ENCODE measurements around the gene DAPL1. TPM values are rescaled to one million over a fixed set of nuclear protein-coding genes. Genes with fewer than 3 reads are reported as not detected.

Gene DAPL1
- total RNA-seq, 1 experiment from 2014 or later: not detected

DNA sequence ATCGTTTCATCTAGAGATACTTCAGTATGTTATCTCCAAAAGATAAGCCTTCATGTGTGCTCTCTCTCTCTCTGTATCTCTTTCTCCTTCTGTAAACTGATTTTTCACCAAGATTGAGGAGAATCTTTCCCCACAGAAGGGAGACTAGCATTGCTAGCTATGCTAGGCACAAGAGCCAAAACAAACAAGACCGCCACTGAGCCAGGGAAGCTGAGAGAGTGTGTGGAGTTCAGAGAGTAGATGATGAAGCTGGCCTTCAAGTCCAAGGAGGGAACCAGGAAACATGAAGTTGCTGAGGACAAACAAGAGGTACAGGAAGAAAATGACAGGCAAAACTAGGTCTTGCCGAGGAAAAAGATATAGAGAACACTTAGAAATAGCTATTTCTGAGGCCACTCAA lies 23.4 kb downstream of the DAPL1 start:
- Histone ChIP-seq H3K4me1 (ENCODE audit: control insufficient read depth, insufficient read depth, low read length) (no peaks in the 10 kb centered on the region), H3K27me3 (ENCODE audit: control insufficient read depth, insufficient read depth, low read length) (peaks cover 29% of the 10 kb centered on the region), H3K4me3 (ENCODE audit: low read depth in 2 of 2, low read length in 2 of 2) (no peak overlapping the region), H3K36me3 (ENCODE audit: control insufficient read depth, insufficient read depth, low read length) (no peaks in the 10 kb centered on the region), H3K27ac (ENCODE audit: low read length) (no peak overlapping the region), H3K9me3 (ENCODE audit: control insufficient read depth, insufficient read depth, low read depth, low read length) (no peaks in the 10 kb centered on the region)
- BruUV-seq (replicated peaks): no TSS peak
- DNase-seq (ENCODE audit: low read depth, low spot score) (no peak), ATAC-seq (no peak)
- ChIA-PET CTCF (no interaction called here), POLR2A (no interaction called here)
- intact Hi-C loops (cut with micrococcal nuclease; ENCODE audit: unreplicated experiment): no loop called here
- in situ Hi-C loops (cut with HindIII; ENCODE audit: low pct_unique_long_range_greater_than_20kb, low sequenced_read_pairs): no loop called here
- TF ChIP-seq, protein P1, sequence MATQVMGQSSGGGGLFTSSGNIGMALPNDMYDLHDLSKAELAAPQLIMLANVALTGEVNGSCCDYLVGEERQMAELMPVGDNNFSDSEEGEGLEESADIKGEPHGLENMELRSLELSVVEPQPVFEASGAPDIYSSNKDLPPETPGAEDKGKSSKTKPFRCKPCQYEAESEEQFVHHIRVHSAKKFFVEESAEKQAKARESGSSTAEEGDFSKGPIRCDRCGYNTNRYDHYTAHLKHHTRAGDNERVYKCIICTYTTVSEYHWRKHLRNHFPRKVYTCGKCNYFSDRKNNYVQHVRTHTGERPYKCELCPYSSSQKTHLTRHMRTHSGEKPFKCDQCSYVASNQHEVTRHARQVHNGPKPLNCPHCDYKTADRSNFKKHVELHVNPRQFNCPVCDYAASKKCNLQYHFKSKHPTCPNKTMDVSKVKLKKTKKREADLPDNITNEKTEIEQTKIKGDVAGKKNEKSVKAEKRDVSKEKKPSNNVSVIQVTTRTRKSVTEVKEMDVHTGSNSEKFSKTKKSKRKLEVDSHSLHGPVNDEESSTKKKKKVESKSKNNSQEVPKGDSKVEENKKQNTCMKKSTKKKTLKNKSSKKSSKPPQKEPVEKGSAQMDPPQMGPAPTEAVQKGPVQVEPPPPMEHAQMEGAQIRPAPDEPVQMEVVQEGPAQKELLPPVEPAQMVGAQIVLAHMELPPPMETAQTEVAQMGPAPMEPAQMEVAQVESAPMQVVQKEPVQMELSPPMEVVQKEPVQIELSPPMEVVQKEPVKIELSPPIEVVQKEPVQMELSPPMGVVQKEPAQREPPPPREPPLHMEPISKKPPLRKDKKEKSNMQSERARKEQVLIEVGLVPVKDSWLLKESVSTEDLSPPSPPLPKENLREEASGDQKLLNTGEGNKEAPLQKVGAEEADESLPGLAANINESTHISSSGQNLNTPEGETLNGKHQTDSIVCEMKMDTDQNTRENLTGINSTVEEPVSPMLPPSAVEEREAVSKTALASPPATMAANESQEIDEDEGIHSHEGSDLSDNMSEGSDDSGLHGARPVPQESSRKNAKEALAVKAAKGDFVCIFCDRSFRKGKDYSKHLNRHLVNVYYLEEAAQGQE (IDR thresholded peaks at IDR 0.05; ENCODE audit: insufficient read depth in 1 of 2, low read depth in 2 of 2, low read length in 1 of 2): no peak
- TF ChIP-seq, protein P2, sequence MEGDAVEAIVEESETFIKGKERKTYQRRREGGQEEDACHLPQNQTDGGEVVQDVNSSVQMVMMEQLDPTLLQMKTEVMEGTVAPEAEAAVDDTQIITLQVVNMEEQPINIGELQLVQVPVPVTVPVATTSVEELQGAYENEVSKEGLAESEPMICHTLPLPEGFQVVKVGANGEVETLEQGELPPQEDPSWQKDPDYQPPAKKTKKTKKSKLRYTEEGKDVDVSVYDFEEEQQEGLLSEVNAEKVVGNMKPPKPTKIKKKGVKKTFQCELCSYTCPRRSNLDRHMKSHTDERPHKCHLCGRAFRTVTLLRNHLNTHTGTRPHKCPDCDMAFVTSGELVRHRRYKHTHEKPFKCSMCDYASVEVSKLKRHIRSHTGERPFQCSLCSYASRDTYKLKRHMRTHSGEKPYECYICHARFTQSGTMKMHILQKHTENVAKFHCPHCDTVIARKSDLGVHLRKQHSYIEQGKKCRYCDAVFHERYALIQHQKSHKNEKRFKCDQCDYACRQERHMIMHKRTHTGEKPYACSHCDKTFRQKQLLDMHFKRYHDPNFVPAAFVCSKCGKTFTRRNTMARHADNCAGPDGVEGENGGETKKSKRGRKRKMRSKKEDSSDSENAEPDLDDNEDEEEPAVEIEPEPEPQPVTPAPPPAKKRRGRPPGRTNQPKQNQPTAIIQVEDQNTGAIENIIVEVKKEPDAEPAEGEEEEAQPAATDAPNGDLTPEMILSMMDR (IDR thresholded peaks at IDR 0.05): no peak
- TF ChIP-seq TCF7L2 (IDR thresholded peaks at IDR 0.05; ENCODE audit: low read depth, low read length) (no peak), SIN3A (IDR thresholded peaks at IDR 0.05; ENCODE audit: borderline replicate concordance, insufficient read depth, low read depth, low read length) (no peak), POLR2AphosphoS5 (IDR thresholded peaks at IDR 0.05; ENCODE audit: low read depth, low read length) (no peak)

DNA sequence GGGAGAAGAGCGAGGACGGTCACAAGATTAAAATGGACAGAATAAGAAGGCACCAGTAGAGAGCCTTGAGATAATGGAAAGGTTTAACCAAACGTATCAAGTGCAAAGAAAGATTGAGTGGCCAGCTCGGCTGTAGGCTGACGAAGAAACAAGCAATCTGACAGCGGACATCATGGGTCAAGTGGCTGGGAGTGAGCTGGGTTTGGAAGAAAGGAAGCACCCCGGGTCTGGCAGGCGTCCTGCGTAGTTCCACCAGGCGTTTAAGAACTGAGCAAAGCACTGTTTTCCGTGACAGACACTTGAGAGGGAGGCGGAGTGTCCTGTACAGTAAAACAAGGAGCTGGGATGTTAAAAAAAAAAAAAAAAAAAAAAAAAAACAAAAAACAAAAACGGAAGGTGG lies 27.1 kb downstream of the DAPL1 start:
- H3K4me1 ChIP-seq (ENCODE audit: control insufficient read depth, insufficient read depth, low read length): no peaks in the 10 kb centered on the region
- no peaks in the 10 kb centered on the region for H3K9me3 ChIP-seq (ENCODE audit: control insufficient read depth, insufficient read depth, low read depth, low read length)
- no peak for TF ChIP-seq POLR2AphosphoS5 (IDR thresholded peaks at IDR 0.05; ENCODE audit: low read depth, low read length)
- intact Hi-C loops (cut with micrococcal nuclease; ENCODE audit: unreplicated experiment) (no loop called here), in situ Hi-C loops (cut with HindIII; ENCODE audit: low pct_unique_long_range_greater_than_20kb, low sequenced_read_pairs) (no loop called here)
- H3K4me3 ChIP-seq (ENCODE audit: low read depth in 2 of 2, low read length in 2 of 2): no peak overlapping the region
- DNase-seq (ENCODE audit: low read depth, low spot score): no peak
- ChIA-PET POLR2A (interaction anchor here (0.8 kb wide), 1 partner anchor 16 kb away, joined by 6 read pairs; no protein-coding TSS in a partner anchor), CTCF (interaction anchor here (0.6 kb wide), 1 partner anchor 170 kb away, joined by 6 read pairs; no protein-coding TSS in a partner anchor)
- H3K27ac ChIP-seq (ENCODE audit: low read length): no peak overlapping the region
- no peaks in the 10 kb centered on the region for H3K36me3 ChIP-seq (ENCODE audit: control insufficient read depth, insufficient read depth, low read length)
- H3K27me3 ChIP-seq (ENCODE audit: control insufficient read depth, insufficient read depth, low read length): peaks cover 13% of the 10 kb centered on the region
- no TSS peak for BruUV-seq (replicated peaks)
- ATAC-seq: no peak

DNA sequence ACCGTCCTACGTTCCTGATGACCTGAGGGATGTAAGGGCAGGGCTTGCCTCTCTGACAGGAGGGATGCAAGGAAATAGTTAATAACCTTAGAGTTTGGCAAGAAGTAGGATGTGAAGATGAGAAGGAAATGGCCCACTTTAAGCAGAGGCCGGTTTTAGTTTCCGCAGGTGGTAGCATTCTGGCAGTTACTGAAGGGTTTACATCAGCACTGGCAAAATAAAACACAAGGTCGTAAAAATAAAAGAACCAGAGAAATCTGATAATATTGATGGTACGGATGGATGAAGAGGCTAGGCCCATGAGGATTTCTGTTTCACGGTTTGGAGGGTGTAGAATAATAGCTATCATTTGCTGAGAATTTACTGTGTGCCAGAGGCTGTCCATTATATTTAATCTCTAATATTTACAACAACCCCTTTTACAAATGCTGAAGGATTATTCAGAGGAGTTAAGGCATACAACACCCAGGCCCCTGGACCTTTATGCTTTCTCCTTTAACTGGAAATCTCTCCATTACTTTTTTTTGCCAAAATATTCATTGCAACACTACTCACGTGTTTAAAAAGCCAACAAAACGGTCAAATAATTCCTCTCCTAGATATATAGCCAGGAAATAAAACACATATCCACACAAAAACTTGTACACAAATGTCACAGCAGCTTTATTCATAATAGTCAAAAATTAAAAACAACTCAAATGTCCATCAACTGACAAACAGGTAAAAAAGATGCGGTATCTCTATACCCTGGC lies 28.5 kb downstream of the DAPL1 start:
- Histone ChIP-seq H3K36me3 (ENCODE audit: control insufficient read depth, insufficient read depth, low read length) (no peaks in the 10 kb centered on the region), H3K27ac (ENCODE audit: low read length) (no peak overlapping the region), H3K9me3 (ENCODE audit: control insufficient read depth, insufficient read depth, low read depth, low read length) (no peaks in the 10 kb centered on the region), H3K27me3 (ENCODE audit: control insufficient read depth, insufficient read depth, low read length) (peaks cover 11% of the 10 kb centered on the region), H3K4me3 (ENCODE audit: low read depth in 2 of 2, low read length in 2 of 2) (no peak overlapping the region), H3K4me1 (ENCODE audit: control insufficient read depth, insufficient read depth, low read length) (no peaks in the 10 kb centered on the region)
- intact Hi-C loops (cut with micrococcal nuclease; ENCODE audit: unreplicated experiment) (no loop called here), in situ Hi-C loops (cut with HindIII; ENCODE audit: low pct_unique_long_range_greater_than_20kb, low sequenced_read_pairs) (no loop called here)
- ATAC-seq: no peak
- no TSS peak for BruUV-seq (replicated peaks)
- DNase-seq (ENCODE audit: low read depth, low spot score): no peak
- TF ChIP-seq TCF7L2 (IDR thresholded peaks at IDR 0.05; ENCODE audit: low read depth, low read length) (no peak), SIN3A (IDR thresholded peaks at IDR 0.05; ENCODE audit: borderline replicate concordance, insufficient read depth, low read depth, low read length) (no peak)
- TF ChIP-seq, protein P1 (IDR thresholded peaks at IDR 0.05; ENCODE audit: insufficient read depth in 1 of 2, low read depth in 2 of 2, low read length in 1 of 2): no peak
- ChIA-PET POLR2A (no interaction called here), CTCF (interaction anchor here (0.7 kb wide), 1 partner anchor 69 kb away, joined by 14 read pairs; no protein-coding TSS in a partner anchor)

Measured in Panc1 (cell line).